Endothelial cell of umbilical vein (primary cell): ENCODE data around the gene PPHLN1. TPM values are rescaled to one million over a fixed set of nuclear protein-coding genes. Genes with fewer than 3 reads are reported as not detected.

Experiments used
- BruUV-seq: library from RNA; stranded (reverse); fragments of 400-500 nt; replicated peaks from 2 replicates; lab custom pipeline; 2021; lab: Mats Ljungman, UMichigan
- CTCF ChIA-PET: fragments of 300-600, 350-600 bp; sonication (Branson Sonifier 250); formaldehyde crosslinking; loops from one replicate; lab custom pipeline; 2021; ENCODE audit warnings: antibody characterized with exemption, inconsistent platforms; lab: Charles Lee
- POLR2A ChIA-PET: fragments of 300-600, 350-600 bp; sonication (Branson Sonifier 250); formaldehyde crosslinking; loops from one replicate; lab custom pipeline; 2021; ENCODE audit warnings: antibody characterized with exemption, inconsistent platforms; lab: Charles Lee
- DNase-seq: peaks from one replicate; pipeline ENCODE4 v3.0.0-alpha.2; 2011; ENCODE audit warnings: low read depth, low spot score
- FAIRE-seq: peaks from 2 replicates; lab custom pipeline; 2011; peaks lifted over from hg19 to GRCh38; lab: Jason Lieb, UNC
- H2AFZ ChIP-seq: 2 replicates; pipeline ENCODE4 v1.6.0; 2012; ENCODE audit warnings: low read depth, low read length, control low read depth, inconsistent platforms
- H3K27ac ChIP-seq: 2 replicates; pipeline ENCODE4 v1.5.1; 2011; ENCODE audit warnings: low read depth, mild to moderate bottlenecking, control low read depth, low read length, moderate library complexity; ENCODE audit not compliant: insufficient read depth
- H3K27me3 ChIP-seq, 2 experiments: 2 replicates each; pipeline versions ENCODE4 v1.6.0 to v1.6.1; 2011; ENCODE audit warnings: low read length in 2 of 2, mixed read lengths in 1 of 2; ENCODE audit not compliant: control insufficient read depth in 2 of 2, insufficient read depth in 2 of 2
- H3K36me3 ChIP-seq, 2 experiments: 2 replicates in 1 of 2; 3 replicates in 1 of 2; pipeline ENCODE4 v1.5.1; 2011; ENCODE audit warnings: low read length in 2 of 2, mild to moderate bottlenecking in 1 of 2, moderate library complexity in 1 of 2; ENCODE audit not compliant: control insufficient read depth in 2 of 2, insufficient read depth in 2 of 2; ENCODE audit errors: extremely low read depth in 1 of 2
- H3K4me1 ChIP-seq: 3 replicates; pipeline ENCODE4 v1.5.1; 2011; ENCODE audit warnings: mild to moderate bottlenecking, low read length; ENCODE audit not compliant: control insufficient read depth, insufficient read depth; ENCODE audit errors: extremely low read depth
- H3K4me2 ChIP-seq: 2 replicates; pipeline ENCODE4 v1.6.1; 2011; ENCODE audit warnings: low read length, control low read depth, mixed read lengths; ENCODE audit not compliant: insufficient read depth
- H3K4me3 ChIP-seq, 3 experiments: fragments of 200-600 bp in 1 of 3; sonication (generic), shearing (Covaris generic) in 1 of 3; replicated peaks in 1 of 3; 2 replicates each; pipeline ENCODE4 v1.5.1; 2011 to 2016; ENCODE audit warnings: control low read depth in 3 of 3, low read length in 3 of 3, mild to moderate bottlenecking in 2 of 3, inconsistent platforms in 1 of 3, low read depth in 1 of 3, moderate library complexity in 1 of 3; ENCODE audit not compliant: insufficient read depth in 1 of 3
- H3K79me2 ChIP-seq: 2 replicates; pipeline ENCODE4 v1.6.0; 2012; ENCODE audit warnings: low read length, inconsistent platforms; ENCODE audit not compliant: control insufficient read depth, insufficient read depth
- H3K9ac ChIP-seq: replicated peaks from 2 replicates; pipeline ENCODE3; 2011; ENCODE audit warnings: low read length, control low read depth; ENCODE audit not compliant: insufficient read depth; ENCODE audit errors: extremely low read depth
- H3K9me1 ChIP-seq: replicated peaks from 3 replicates; pipeline ENCODE4 v1.6.0; 2011; ENCODE audit warnings: mild to moderate bottlenecking, low read length; ENCODE audit not compliant: control insufficient read depth, insufficient read depth; ENCODE audit errors: extremely low read depth
- H3K9me3 ChIP-seq: replicated peaks from 2 replicates; pipeline ENCODE4 v1.5.1; 2012; ENCODE audit warnings: low read length, inconsistent platforms; ENCODE audit not compliant: control insufficient read depth, insufficient read depth
- H4K20me1 ChIP-seq: replicated peaks from 2 replicates; pipeline ENCODE3; 2011; ENCODE audit warnings: mild to moderate bottlenecking, low read length; ENCODE audit not compliant: control insufficient read depth, insufficient read depth; ENCODE audit errors: extremely low read depth
- CTCF ChIP-seq, 2 donors: IDR thresholded peaks; 1 replicate in 1 of 2; 2 replicates in 1 of 2; pipeline ENCODE4 v1.5.1; 2011; ENCODE audit warnings: low read length in 2 of 2, mild to moderate bottlenecking in 2 of 2, moderate library complexity in 2 of 2, control low read depth in 1 of 2, inconsistent platforms in 1 of 2, low read depth in 1 of 2; ENCODE audit not compliant: insufficient read depth in 1 of 2; ENCODE audit errors: extremely low read depth in 1 of 2
- EZH2 ChIP-seq: IDR thresholded peaks from 2 replicates; pipeline ENCODE4 v1.6.1; 2012; ENCODE audit warnings: borderline replicate concordance, low read depth, mild to moderate bottlenecking, moderate library complexity, low read length, inconsistent platforms; ENCODE audit not compliant: severe bottlenecking
- FOS ChIP-seq: IDR thresholded peaks from 2 replicates; pipeline ENCODE4 v1.6.1; 2011; ENCODE audit warnings: mild to moderate bottlenecking, low read length, moderate library complexity, borderline replicate concordance; ENCODE audit not compliant: insufficient read depth
- GATA2 ChIP-seq: IDR thresholded peaks from 2 replicates; pipeline ENCODE4 v1.7.0; 2011; ENCODE audit warnings: low read depth, mild to moderate bottlenecking, moderate library complexity, mixed read lengths, low read length; ENCODE audit not compliant: insufficient read length, insufficient read depth
- JUN ChIP-seq: IDR thresholded peaks from 2 replicates; pipeline ENCODE4 v1.6.1; 2011; ENCODE audit warnings: borderline replicate concordance, low read depth; ENCODE audit not compliant: insufficient read length, insufficient read depth
- MYC ChIP-seq: IDR thresholded peaks from one replicate; pipeline ENCODE4 v1.6.1; 2011; ENCODE audit warnings: mild to moderate bottlenecking, low read depth, low read length
- POLR2A ChIP-seq: IDR thresholded peaks from 2 replicates; pipeline ENCODE4 v1.6.1; 2012; ENCODE audit warnings: low read depth, mild to moderate bottlenecking, control low read depth, low read length
- POLR2AphosphoS5 ChIP-seq: IDR thresholded peaks from 2 replicates; pipeline ENCODE4 v1.6.1; 2012; ENCODE audit warnings: low read depth, mild to moderate bottlenecking, control low read depth, low read length, moderate library complexity; ENCODE audit not compliant: insufficient read depth
- dilution Hi-C: fragments of 300-500 bp; cut with MboI; formaldehyde crosslinking; loops from one replicate; pipeline ENCODE4 v1.15.0; 2019; ENCODE audit warnings: low sequenced_read_pairs; ENCODE audit not compliant: extremely low pct_ligation_motif_present
- intact Hi-C: fragments of 100-400 bp; cut with micrococcal nuclease; formaldehyde crosslinking; loops from one replicate; pipeline ENCODE4 v1.10.0; 2022
- polyA plus RNA-seq, 4 experiments: library from polyadenylated mRNA; depleted of rRNA in 3 of 4; stranded (reverse) in 3 of 4; unstranded in 1 of 4; fragments of >200 nt; gene quantifications; 2 replicates each; pipeline versions ENCODE4 v1.2.1 to v1.2.3, GENCODE V29; 2011 to 2012; ENCODE audit warnings: missing spikeins in 1 of 4
- total RNA-seq: library from RNA; stranded (reverse); gene quantifications from 2 replicates; pipeline ENCODE4 v1.2.3, GENCODE V29; 2021
- TF ChIP-seq, protein P1 (sequence below): IDR thresholded peaks from 2 replicates; pipeline ENCODE4 v1.6.1; 2011; ENCODE audit not compliant: insufficient read depth, insufficient read length

PPHLN1 gene
- total and polyA plus RNA-seq, 2 donors (not counting 3 experiments of a cell fraction or from before 2014, with no cell fraction given): 23.4 to 62.2 TPM

GRCh38 chr12:42286741-42287140 lies 39.2 kb upstream of the PPHLN1 start:
- Histone ChIP-seq H3K36me3 (no peaks in the 10 kb centered on the region), H3K27ac (no peak overlapping the region), H3K4me1 (no peaks in the 10 kb centered on the region), H4K20me1 (no peaks in the 10 kb centered on the region), H3K4me2 (no peak overlapping the region), H3K79me2 (no peaks in the 10 kb centered on the region), H3K9me1 (no peaks in the 10 kb centered on the region), H3K9ac (no peak overlapping the region), H3K9me3 (no peaks in the 10 kb centered on the region), H3K27me3 (peaks cover 5 to 7% of the 10 kb centered on the region in 2 experiments), H3K4me3 (no peak overlapping the region), H2AFZ (no peak overlapping the region)
- POLR2A ChIA-PET: no interaction called here
- TF ChIP-seq POLR2AphosphoS5: no peak
- no peak for TF ChIP-seq GATA2
- no peak for TF ChIP-seq FOS
- TF ChIP-seq CTCF (IDR thresholded peaks at IDR 0.05; ENCODE audit: extremely low read depth in 1 of 2, insufficient read depth in 1 of 2, low read depth in 1 of 2, low read length in 2 of 2): no peak
- no peak for TF ChIP-seq EZH2
- no peak for TF ChIP-seq MYC
- TF ChIP-seq, protein P1, sequence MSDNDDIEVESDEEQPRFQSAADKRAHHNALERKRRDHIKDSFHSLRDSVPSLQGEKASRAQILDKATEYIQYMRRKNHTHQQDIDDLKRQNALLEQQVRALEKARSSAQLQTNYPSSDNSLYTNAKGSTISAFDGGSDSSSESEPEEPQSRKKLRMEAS: no peak
- no peak for TF ChIP-seq POLR2A
- no peak for TF ChIP-seq JUN
- CTCF ChIA-PET: interaction anchor here (0.6 to 1.2 kb wide), 2 partner anchors 10 to 18 kb away, joined by 3 to 5 read pairs; no protein-coding TSS in a partner anchor
- no peak for FAIRE-seq
- dilution Hi-C loops: no loop called here
- no TSS peak for BruUV-seq
- intact Hi-C loops: no loop called here
- no peak for DNase-seq
